ACC112 (cell line): ENCODE measurements around the gene RPP40.

Experiments
- H2AFZ ChIP-seq: fragments of 200-600 bp; sonication (generic); one replicate; pipeline ENCODE4 v1.6.0; 2017; ENCODE audit warnings: antibody characterized with exemption, low read length; ENCODE audit not compliant: unreplicated experiment
- H3K27ac ChIP-seq: fragments of 200-600 bp; sonication (generic); 2 replicates; pipeline ENCODE4 v1.5.1; 2014; ENCODE audit warnings: low read depth, mild to moderate bottlenecking, antibody characterized with exemption, low read length, moderate library complexity
- H3K27me3 ChIP-seq: fragments of 200-600 bp; sonication (generic); 2 replicates; pipeline ENCODE4 v1.6.1; 2014; ENCODE audit warnings: mild to moderate bottlenecking, antibody characterized with exemption, low read length, moderate library complexity, mixed read lengths; ENCODE audit not compliant: insufficient read depth
- H3K36me3 ChIP-seq: fragments of 200-600 bp; sonication (generic); 2 replicates; pipeline ENCODE4 v1.6.1; 2016; ENCODE audit warnings: mild to moderate bottlenecking, antibody characterized with exemption, low read length, moderate library complexity, mixed read lengths; ENCODE audit not compliant: insufficient read depth
- H3K4me1 ChIP-seq: fragments of 200-600 bp; sonication (generic); one replicate; pipeline ENCODE4 v1.6.1; 2016; ENCODE audit warnings: low read length, mixed read lengths; ENCODE audit not compliant: insufficient read depth, unreplicated experiment, control insufficient read depth
- H3K4me3 ChIP-seq: fragments of 200-600 bp; sonication (generic); 2 replicates; pipeline ENCODE4 v1.5.1; 2014; ENCODE audit warnings: mild to moderate bottlenecking, low read depth, low read length
- H3K79me2 ChIP-seq: fragments of 200-600 bp; sonication (generic); one replicate; pipeline ENCODE4 v1.6.0; 2016; ENCODE audit warnings: low read length; ENCODE audit not compliant: control insufficient read depth, unreplicated experiment, insufficient read depth

Gene RPP40

GRCh38 chr6:4971851-4972250 lies 32.0 kb downstream of the RPP40 start:
- no peaks in the 10 kb centered on the region for H3K79me2 ChIP-seq
- H3K4me1 ChIP-seq, result no peaks in the 10 kb centered on the region
- no peak overlapping the region for H2AFZ ChIP-seq
- H3K27ac ChIP-seq, result no peak overlapping the region
- H3K4me3 ChIP-seq, result no peak overlapping the region
- H3K36me3 ChIP-seq, result no peaks in the 10 kb centered on the region
- H3K27me3 ChIP-seq, result 0 out of 2 replicates have a peak, but pooled peaks cover 3% of the 10 kb centered on the region

GRCh38 chr6:4970739-4971395 lies 33.0 kb downstream of the RPP40 start:
- no peak overlapping the region for H3K27ac ChIP-seq
- no peaks in the 10 kb centered on the region for H3K4me1 ChIP-seq
- 0 out of 2 replicates have a peak, but pooled peaks cover 3% of the 10 kb centered on the region for H3K27me3 ChIP-seq
- no peak overlapping the region for H2AFZ ChIP-seq
- H3K4me3 ChIP-seq, result no peak overlapping the region
- no peaks in the 10 kb centered on the region for H3K79me2 ChIP-seq
- H3K36me3 ChIP-seq, result no peaks in the 10 kb centered on the region

- Histone ChIP-seq H2AFZ (no peak overlapping the region), H3K27me3 (0 out of 2 replicates have a peak, but pooled peaks cover 3% of the 10 kb centered on the region), H3K4me3 (no peak overlapping the region), H3K4me1 (no peaks in the 10 kb centered on the region), H3K79me2 (no peaks in the 10 kb centered on the region), H3K27ac (no peak overlapping the region), H3K36me3 (no peaks in the 10 kb centered on the region)
Measured at GRCh38 chr6:4969609-4970285, 34.1 kb downstream of the RPP40 start.

- H3K27ac ChIP-seq, result no peak overlapping the region
- H3K27me3 ChIP-seq, result 0 out of 2 replicates have a peak, but pooled peaks cover 3% of the 10 kb centered on the region
- H3K36me3 ChIP-seq, result no peaks in the 10 kb centered on the region
- H3K4me1 ChIP-seq, result no peaks in the 10 kb centered on the region
- H3K79me2 ChIP-seq, result no peaks in the 10 kb centered on the region
- no peak overlapping the region for H3K4me3 ChIP-seq
- no peak overlapping the region for H2AFZ ChIP-seq
Measured at GRCh38 chr6:4967301-4968030, 36.4 kb downstream of the RPP40 start.

GRCh38 chr6:4965562-4966389 lies 38.1 kb downstream of the RPP40 start:
- Histone ChIP-seq H3K4me3 (no peak overlapping the region), H3K27me3 (0 out of 2 replicates have a peak, but pooled peaks cover 2% of the 10 kb centered on the region), H3K36me3 (no peaks in the 10 kb centered on the region), H3K27ac (no peak overlapping the region), H3K4me1 (no peaks in the 10 kb centered on the region), H3K79me2 (no peaks in the 10 kb centered on the region), H2AFZ (no peak overlapping the region)

DNA sequence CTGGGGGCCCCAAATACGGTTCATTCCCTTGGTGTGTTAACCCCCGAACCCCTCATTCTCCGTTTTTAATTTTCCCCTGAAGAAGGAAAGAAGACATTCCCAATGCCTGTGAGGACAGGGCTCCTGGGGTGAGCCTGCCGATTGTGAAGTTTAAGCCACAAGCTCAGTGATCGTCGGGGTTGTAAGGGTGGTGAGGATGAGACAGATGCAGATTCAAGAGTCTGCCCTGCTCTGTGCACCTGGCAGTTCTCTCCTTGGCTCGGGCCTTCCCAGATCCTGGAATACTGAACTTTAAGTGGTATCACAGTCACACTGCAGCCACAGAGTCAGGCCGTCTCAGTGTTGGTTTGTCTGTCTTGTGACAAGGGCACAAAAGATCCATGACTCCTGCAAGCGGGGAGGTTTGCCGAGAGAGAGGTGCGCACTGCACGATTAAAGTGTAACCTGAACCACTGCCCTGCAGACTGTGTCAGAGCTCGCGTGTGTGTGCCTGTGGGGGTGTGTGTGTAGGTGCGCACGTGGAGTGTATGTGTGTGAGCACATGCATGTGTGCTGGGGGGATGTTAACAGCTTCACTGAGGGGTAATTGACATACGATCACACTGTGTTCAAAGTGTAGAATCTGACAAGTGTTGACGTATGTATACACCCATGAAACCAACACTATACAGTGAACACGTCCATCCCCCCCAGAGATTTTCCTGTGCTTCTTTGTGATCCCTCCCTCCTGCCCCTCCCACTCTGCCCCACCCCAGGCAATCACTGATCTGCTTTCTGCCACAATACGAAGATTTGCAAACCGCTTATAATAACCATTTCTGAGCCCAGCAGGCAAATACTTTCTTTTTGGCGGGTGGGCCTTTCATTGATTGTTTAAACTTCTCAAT lies 38.9 kb downstream of the RPP40 start:
- Histone ChIP-seq H3K79me2 (no peaks in the 10 kb centered on the region), H3K4me3 (no peak overlapping the region), H2AFZ (no peak overlapping the region), H3K27ac (no peak overlapping the region), H3K36me3 (no peaks in the 10 kb centered on the region), H3K4me1 (no peaks in the 10 kb centered on the region), H3K27me3 (no peaks in the 10 kb centered on the region)

GRCh38 chr6:4962905-4963304 lies 40.9 kb downstream of the RPP40 start:
- Histone ChIP-seq H3K79me2 (no peaks in the 10 kb centered on the region), H3K4me3 (no peak overlapping the region), H3K36me3 (no peaks in the 10 kb centered on the region), H3K4me1 (no peaks in the 10 kb centered on the region), H3K27me3 (no peaks in the 10 kb centered on the region), H3K27ac (no peak overlapping the region), H2AFZ (no peak overlapping the region)

GRCh38 chr6:4961322-4962168 lies 42.3 kb downstream of the RPP40 start:
- Histone ChIP-seq H3K27me3 (no peaks in the 10 kb centered on the region), H2AFZ (no peak overlapping the region), H3K79me2 (no peaks in the 10 kb centered on the region), H3K4me3 (no peak overlapping the region), H3K4me1 (no peaks in the 10 kb centered on the region), H3K36me3 (no peaks in the 10 kb centered on the region), H3K27ac (no peak overlapping the region)

DNA sequence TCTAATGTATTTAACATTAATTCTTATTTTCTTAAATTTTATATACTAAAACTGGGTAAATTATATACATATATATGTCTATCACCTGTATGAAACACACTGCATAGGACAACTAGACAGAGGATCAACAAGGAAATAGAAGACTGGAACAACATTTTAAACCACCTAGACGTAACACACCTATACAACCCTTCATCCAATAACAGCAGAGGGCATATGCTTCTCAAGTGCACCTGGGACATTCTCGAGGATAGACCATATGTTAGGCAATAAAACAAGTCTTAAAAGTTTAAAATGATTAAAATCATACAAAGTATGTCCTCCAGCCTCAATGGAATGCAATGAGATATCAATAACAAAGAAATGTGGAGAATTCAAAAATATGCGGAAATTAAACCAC lies 45.2 kb downstream of the RPP40 start:
- Histone ChIP-seq H2AFZ (no peak overlapping the region), H3K27ac (no peak overlapping the region), H3K4me3 (no peak overlapping the region), H3K27me3 (no peaks in the 10 kb centered on the region), H3K79me2 (no peaks in the 10 kb centered on the region), H3K4me1 (no peaks in the 10 kb centered on the region), H3K36me3 (no peaks in the 10 kb centered on the region)
